22Rv1 (cell line): Measurements from ENCODE around the gene ALDH4A1.

Experiments
- CTCF ChIP-seq: fragments of 450-650 bp; IDR thresholded peaks from 2 replicates; pipeline ENCODE4 v1.5.1; 2017; ENCODE audit warnings: mild to moderate bottlenecking
- ZFX ChIP-seq: fragments of 450-650 bp; IDR thresholded peaks from 2 replicates; pipeline ENCODE4 v1.6.1; 2017; ENCODE audit warnings: antibody characterized with exemption, borderline replicate concordance

- TF ChIP-seq CTCF: no peak
- TF ChIP-seq ZFX: no peak
Measured at GRCh38 chr1:18855573-18855972, 46.8 kb downstream of the ALDH4A1 start.
